ENCODE results near the gene NAV2.

Gene NAV2, protein sequence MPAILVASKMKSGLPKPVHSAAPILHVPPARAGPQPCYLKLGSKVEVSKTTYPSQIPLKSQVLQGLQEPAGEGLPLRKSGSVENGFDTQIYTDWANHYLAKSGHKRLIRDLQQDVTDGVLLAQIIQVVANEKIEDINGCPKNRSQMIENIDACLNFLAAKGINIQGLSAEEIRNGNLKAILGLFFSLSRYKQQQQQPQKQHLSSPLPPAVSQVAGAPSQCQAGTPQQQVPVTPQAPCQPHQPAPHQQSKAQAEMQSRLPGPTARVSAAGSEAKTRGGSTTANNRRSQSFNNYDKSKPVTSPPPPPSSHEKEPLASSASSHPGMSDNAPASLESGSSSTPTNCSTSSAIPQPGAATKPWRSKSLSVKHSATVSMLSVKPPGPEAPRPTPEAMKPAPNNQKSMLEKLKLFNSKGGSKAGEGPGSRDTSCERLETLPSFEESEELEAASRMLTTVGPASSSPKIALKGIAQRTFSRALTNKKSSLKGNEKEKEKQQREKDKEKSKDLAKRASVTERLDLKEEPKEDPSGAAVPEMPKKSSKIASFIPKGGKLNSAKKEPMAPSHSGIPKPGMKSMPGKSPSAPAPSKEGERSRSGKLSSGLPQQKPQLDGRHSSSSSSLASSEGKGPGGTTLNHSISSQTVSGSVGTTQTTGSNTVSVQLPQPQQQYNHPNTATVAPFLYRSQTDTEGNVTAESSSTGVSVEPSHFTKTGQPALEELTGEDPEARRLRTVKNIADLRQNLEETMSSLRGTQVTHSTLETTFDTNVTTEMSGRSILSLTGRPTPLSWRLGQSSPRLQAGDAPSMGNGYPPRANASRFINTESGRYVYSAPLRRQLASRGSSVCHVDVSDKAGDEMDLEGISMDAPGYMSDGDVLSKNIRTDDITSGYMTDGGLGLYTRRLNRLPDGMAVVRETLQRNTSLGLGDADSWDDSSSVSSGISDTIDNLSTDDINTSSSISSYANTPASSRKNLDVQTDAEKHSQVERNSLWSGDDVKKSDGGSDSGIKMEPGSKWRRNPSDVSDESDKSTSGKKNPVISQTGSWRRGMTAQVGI (N-terminal part only)

DNA sequence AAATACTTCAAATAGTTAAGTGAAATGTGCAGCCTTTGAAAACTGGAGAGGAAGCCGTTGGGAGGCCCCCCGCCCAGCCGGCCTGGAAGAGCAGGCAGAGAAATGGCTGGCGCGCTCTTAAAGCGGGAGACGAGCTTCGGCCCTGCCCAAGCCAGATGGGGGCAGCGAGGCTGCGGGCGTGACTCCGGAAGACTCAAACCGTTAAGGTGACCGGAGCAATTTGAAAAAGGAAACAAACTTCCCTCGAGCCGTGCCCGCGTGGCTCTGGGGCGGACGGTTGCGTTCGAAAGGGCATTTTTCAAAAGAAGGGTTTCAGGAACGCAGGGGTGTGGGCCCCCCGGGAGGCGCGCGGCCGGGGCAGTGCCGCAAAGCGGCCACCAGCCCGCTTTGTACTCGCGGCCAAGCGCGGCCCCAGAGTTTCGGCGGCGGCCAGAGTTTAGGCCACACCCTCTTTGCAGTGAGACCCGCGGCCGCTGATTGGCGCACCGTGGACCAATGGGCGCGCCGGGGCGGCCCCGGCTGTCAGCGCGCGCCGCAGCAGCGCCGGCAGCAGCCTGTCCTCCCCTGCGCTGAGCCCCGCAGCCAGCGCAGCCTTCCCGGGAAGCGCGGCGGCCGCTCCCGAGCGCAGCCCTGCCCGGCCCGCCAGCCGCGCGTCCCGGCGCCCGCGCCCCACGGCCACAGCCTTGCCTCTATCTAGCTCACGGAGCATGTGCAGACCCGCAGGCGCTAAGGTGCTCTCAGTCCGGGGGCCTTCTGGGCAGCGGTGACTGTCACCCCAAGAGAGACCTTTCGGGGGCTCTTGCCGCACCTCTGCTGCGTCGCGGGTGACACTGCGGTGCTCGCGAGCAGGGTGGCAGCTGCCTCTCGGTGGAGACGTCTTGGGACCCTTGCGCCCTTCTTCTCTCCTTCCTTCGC is at the start of gene NAV2:
TSS of gene NAV2 (plus strand) at position 557 of the 915 bp plus-strand sequence. CDS start 859 bp downstream, outside the sequence.
- DNase-seq (ENCODE audit: low read depth), result peak; percentile 63

DNA sequence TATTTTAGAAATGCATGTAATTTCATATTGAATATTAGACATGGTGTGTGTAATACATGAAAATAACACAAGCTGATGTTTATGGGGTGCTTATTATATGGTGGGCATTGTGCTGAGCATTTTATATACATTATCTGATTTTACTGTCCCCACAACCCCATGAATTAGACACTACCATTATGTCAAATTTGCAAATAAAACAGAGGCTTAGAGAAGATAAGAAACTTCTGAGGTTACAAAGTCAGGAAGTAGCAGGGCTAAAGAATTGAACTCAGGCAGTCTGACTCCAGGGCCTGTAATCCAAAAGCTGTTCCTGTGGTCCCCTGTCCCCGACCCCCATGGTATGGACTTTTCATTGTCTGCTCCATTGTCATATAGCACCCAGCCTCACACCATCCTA is 49.4 kb upstream of the NAV2 start:
- DNase-seq (ENCODE audit: low read depth), result no peak

DNA sequence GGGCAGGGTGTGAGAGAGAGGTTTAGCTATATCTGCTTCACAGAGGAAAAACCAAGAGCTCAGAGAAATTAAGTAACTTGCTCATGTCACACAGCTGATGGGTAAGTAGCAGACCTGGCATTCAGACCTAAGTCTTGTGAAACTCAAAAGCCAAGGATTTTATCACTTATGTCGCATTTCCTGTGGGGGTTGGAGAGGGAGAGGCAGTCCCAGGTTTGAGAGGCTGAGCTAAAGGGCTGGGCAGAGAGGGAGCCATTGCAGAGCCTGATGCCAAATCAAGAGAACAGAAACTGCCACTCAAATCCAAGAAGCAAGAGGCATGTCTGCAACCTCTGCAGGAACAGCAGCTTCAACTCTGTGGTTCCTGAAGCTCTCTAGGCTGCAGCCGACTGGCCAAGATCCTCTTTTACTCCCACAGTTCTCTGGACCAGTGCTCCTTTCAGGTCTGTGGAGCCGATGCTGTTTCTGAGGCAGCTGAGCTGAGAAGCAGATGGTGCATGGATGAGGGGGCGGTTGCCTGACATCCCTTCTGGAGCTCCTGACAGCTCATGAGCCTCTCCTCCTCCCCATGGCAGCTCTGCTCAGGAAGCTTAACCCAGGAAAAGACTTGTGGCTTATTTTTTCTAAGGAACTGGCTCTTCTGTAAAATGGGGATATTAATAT is 47.6 kb upstream of the NAV2 start:
- DNase-seq (ENCODE audit: low read depth), result no peak

DNA sequence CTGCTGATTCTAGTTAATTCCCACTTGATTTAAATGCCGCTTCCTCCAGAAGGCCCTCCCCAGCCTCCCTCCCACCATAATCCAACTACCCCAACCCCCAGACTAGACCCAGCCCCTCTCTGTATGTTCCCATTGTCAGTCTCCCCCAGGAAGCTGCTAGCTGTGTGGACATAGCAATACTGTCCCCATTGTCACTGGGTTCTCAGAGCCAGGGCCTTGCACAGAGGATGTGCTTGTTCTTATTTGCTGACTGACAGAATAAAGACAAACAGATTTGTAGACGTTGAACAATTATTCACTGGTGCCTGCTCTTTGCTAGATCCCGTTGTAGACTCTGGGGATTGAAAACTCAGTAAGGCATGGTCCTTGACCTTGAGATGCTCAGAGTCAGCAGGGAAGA is 45.7 kb upstream of the NAV2 start:
- DNase-seq (ENCODE audit: low read depth), result no peak

DNA sequence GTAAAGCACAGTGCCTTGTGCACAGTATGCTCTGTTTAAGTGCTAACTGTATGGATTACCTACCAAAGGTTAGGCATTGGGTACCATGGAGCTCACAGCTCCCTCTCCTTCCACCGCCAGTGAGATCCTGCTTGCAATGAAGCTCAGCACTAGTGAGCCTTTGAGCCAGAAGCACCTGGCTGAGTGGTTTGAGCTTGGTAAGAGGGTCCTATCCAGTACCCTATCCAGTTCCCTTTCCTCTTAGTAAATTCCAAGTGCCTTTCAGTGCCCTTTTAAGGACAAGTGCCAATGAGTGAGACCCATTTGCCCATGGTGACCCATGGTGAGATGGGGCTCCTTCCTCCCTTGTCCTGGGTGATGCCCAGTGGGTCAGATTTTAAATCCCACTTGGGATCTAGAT is 43.1 kb upstream of the NAV2 start:
- no peak for DNase-seq (ENCODE audit: low read depth)

DNA sequence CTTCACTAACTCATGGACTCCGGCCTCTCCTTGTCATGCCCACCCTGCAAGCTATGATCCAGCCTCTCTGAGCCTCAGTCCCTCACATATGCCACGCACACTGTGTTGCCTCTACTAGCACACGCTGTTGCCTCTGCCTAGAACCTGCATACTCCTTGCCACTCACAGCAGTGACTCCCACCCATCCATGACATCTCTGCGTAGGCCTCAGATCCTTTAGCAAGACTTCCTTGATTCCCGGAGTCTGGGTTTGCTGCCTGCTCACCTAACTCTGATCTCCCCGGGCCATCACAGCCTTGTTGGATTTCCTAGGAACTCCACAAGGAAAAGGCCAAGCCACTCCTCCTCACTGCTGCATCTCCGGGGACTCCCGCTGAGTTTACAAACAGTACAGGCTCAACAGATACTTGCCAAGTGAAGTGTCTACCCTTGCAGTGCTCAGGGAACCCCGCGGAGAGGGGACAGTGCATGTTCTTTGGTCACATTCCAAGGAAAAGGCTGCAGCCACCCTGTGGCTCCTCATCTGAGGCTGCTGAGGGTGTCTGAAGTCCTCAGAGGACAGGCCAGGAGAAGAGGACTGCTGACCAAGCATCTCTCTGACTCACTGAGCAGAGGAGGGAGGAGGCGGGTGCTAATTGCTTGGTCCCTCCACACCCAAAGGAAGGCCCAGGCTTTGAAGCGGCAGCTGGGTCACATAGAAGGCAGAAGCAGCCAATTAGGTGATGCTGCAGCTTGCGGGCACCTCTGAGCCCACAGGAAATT is 42.4 kb upstream of the NAV2 start:
- no peak for DNase-seq (ENCODE audit: low read depth)

DNA sequence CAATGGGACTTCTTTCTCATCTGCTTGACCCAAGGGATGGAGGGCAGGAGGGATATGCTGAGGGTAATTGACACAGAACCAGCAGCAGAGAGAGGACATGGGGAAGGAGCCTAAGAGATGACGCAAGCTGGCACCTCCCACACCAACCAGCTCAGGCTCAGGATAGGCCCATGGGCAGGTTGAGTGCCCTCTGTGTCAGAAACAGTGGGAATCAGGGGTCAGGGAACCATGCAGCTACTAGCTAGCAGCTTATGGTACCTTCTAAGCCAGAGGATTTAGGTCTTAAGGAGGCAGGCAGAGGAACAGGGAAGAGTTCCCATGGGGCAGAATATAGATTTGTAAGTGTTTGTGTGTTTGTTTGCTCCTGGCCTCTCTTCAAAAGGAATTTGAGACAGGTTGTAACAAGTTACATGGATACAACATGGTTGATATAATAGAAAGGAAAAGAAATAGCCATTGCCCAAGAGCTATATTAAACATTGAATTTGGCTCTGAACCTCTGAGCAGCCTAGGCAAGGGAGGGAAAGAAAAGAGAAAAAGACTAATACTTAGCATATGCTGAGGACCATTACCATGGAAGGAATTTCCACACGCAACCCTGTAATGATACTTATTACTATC is 39.9 kb upstream of the NAV2 start:
- no peak for DNase-seq (ENCODE audit: low read depth)

DNA sequence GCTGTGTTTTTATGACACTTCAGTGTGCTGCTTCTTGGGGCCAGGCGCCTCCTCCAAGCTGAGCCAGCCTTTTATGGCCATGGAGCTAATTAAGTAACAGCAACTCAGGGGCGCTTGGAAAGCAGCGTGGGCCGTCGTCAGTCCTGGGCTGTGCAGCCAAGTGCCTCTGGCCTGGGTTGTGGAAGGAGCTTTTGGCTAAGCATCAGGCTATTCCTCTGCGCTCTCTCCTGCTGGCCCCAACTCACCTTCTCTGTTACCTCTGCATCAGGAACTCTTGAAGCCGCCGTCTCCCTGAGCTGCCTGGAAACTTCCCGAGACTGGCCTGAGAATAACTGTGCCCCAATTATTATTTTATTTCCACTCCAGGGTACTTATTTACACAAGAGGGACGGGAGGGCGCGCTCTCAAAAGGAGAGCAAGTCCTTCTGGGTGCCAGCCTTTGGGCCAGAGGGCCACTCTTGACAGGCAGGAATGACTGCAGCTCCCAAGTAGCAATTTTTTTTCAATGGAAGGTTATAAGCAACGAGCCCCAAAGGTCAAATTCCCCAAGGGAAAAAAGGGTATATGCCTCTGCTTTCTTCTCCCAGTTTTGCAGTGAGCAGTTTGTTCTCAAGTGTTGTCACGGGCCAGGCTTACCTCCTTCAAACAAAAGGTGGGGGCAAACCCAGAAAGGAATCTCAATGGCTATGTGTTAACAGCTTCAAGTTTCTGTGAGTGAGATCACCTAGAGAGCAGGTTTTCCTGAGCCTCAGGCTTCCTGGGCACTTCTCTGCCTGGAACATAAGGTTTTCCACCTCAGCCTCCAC is 38.5 kb upstream of the NAV2 start:
- DNase-seq (ENCODE audit: low read depth), result no peak

DNA sequence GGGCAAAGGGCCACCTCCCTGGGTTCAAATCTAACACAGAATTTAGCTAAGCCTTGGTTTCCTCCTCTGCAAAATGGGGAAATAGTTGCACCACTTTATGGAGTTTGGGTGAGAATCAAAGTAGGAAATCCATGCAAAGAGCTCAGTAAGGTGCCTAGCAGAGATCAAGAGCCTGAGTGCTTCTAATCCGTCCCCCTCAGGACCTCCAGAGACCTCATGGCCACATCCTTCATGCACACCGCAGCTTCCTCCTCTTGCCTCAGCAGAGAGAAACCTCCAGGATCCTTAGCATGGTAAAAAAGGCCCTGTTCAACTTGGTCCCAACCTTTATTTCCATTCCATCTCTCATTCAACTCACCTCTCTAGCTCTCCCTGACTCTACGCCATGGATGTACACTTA is 37.8 kb upstream of the NAV2 start:
- no peak for DNase-seq (ENCODE audit: low read depth)

DNA sequence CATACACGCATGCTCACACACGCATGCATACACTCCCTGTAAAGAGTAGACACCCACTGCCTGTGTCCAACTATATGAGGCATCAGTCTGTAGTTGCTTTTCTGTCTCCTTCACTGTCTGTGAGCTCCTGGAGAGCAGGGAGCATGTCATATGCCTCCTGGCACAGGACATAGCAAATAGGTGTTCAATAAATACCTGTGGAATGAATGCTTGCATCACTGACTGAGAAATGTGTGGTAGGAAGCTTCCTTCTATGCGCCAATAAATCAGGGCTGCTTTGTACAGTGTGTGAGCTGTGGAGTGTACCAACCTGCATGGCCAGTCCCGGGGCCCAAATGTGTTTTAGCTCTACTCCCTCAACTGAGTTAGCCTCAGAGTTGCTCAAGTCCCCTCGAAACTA is 37.2 kb upstream of the NAV2 start:
- no peak for DNase-seq (ENCODE audit: low read depth)

DNA sequence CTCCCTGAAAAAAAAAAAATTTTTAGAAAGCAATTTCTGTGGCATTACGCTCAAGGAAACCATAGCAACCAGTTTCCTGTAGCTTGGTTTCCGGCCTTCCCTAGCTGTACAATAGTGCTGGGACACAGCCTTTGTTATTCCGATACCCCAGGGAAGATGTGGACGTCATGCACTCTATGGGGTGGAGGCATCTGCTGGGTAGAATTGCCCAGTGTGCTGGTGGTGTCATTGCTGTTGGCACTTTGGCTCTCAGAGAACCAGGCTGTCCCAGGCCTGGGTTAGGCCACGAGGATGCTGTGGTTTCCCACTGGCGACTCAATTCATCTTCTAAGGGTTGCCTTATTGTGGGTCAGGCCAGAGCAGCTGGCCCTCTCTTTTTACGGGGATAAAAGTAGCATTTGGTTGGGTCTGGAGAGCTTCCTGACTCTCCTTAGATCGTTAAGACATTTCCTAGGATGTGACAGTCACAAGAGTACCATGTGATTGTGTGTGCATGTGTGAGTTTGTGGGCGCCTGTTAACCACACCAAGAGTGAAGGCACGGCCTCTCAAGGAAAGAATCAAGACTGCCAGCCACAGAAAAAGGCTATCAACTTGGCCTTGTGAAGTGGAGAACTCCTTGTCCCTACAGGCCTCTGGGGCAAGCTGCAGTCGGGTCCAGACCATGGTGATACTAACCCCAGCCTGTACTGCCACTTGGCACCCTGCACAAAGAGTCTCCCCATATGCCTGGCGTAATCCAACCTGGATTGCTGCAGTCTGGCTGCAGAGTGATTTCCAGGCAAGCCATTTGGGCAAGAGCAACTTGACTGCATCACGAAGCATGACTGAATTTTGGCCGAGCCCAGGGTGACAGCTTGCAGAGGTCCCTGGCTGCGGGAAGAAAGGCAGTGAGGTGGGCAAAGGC is 35.9 kb upstream of the NAV2 start:
- no peak for DNase-seq (ENCODE audit: low read depth)

DNA sequence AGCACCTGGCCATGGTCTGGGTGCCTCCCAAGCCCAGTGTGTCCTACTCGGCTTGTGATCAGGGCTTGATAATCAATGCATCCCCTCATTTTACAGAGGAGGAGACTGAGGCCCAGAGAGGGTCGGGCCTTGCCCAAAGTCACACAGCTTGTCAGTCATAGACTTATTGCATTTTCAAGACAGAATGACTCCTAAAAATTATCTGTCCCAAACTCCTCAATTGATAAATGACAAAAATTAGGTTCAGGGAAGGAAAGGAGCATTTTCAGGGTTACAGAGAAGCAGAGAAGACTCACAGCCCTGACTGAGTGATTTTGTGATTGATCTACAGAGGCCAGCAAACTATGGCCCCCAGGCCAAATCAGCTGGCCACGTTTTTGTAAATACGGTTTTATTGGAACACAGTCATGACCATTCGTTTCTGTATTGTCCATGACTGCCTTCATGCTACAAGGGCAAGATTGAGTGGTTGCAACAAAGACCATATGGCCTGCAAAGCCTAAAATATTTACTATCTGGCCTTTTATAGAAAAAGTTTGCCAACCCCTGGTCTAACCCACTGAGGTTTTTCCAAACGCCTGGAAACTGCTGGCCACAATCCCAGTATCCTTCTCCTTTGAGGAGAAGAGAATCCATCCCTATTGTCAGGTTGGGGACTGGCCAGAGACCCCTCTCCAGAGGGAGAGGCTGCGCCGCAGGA is 35.1 kb upstream of the NAV2 start:
- DNase-seq (ENCODE audit: low read depth), result no peak

DNA sequence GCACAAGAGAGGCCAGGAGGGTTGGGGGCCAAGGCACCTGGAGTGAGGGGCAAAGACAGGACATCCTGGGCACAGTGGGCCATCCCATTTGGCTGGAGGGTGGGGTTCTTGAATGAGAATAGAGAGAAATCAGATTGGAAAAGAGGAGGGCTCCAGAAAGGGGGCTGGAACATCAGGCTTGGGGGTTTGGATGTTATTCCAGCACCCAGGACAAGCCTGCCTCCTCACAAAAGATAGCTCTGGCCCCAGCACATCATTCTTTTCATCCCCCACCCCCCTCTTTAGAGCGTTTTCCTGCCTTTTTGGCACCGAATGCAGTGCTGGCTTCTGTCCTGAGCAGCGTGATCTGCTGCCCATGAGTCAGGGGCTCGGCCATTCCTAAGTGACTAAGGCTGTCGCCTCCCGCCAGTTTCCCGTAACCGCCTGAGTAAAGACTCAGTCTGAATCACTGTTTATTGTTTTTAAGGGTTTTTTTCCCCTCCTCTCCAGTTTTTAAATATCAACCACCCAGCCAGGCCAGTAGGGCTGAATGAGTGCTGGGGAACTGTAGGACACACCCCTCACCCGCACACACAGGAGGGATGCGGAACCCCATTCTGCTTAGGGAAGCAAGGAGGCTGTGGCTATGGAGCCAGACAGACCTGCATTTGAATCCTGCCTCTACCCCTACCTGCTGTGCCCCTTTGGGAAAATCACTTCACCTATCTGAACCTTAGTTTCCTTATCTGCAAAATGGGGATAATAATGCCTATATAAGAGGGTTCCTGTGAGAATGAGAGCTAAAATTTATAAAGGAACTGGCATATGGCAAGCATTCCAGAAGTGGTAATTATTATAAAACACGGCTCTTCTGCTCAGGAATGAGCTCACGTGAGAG is 32.4 kb upstream of the NAV2 start:
- no peak for DNase-seq (ENCODE audit: low read depth)

DNA sequence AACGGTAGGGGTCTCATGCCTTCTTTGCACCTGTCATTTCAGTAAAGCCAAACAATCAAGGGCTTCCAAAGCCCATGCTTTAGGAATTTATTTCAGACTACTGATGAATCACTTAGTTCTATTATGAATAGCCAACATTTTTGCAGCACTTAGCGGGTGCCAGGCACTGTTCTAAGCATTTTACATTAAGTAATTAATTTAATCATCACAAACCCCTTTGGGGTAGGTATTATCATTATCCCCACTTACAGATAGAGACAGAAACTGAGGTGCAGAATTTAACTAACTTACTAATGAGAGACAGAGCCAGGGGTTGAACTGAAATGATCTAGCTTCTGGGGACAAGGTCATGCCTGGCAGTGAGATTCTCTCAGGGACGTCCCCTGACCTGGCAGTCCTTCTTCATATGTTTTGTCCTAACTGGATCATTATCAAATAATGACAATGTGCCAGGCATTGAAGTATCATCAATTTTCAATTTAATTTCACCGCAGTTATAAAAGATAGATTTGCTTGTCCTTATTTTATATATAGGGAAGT is 31.7 kb upstream of the NAV2 start:
- no peak for DNase-seq (ENCODE audit: low read depth)

DNA sequence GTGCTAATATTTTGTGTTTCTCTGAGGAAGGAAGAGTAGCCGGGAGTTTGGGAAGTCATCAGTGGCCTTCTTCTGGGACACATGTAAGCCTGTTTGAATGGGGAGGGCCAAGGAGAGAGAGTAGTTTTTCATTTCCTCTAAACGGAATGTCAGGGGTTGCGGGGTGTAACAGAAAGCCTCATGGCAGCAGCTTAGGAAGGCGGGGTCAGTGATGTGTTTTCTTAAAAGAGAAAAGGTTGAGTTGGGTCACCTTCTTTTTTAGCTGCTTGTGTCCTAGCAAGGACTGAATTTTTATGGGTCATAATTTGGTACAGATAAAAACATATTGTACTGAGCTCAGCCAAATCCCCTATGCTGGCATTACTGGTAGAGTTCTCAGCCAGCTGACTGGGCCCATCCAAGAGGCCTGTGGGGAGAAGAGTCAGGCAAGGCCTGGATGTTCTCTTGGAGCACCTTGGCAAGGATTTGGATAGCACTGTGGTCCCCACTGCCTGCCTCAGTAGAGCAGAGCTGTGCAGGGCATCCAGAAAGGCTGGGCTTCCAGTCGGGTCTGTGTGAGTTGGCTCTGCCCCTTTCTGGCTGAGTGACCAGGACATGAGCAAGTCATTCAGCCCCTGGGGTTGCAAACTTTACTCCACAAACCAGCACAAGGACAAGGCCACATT is 29.4 kb upstream of the NAV2 start:
- no peak for DNase-seq (ENCODE audit: low read depth)
